Subcutaneous abdominal adipose tissue (tissue), 5 donors: ENCODE data around the gene YJEFN3.

Experiments
- H3K27ac ChIP-seq: one replicate; pipeline ENCODE4 v1.7.0; 2013; ENCODE audit warnings: low read depth, mild to moderate bottlenecking, inconsistent platforms, low read length, moderate library complexity
- H3K27me3 ChIP-seq, 5 donors: one replicate each; pipeline ENCODE4 v1.7.0; 2013; ENCODE audit warnings: low read length in 5 of 5, inconsistent platforms in 1 of 5; ENCODE audit not compliant: control insufficient read depth in 5 of 5, insufficient read depth in 4 of 5
- H3K36me3 ChIP-seq, 5 donors: one replicate each; pipeline ENCODE4 v1.7.0; 2013; ENCODE audit warnings: low read length in 5 of 5; ENCODE audit not compliant: control insufficient read depth in 5 of 5, insufficient read depth in 5 of 5
- H3K4me1 ChIP-seq, 5 donors: one replicate each; pipeline ENCODE4 v1.7.0; 2013; ENCODE audit warnings: low read length in 5 of 5, mild to moderate bottlenecking in 3 of 5, moderate library complexity in 1 of 5; ENCODE audit not compliant: control insufficient read depth in 5 of 5, insufficient read depth in 5 of 5
- H3K4me3 ChIP-seq, 5 donors: one replicate each; pipeline ENCODE4 v1.7.0; 2013; ENCODE audit warnings: low read length in 5 of 5, low read depth in 1 of 5
- H3K9ac ChIP-seq, 5 donors: one replicate each; pipeline ENCODE4 v1.7.0; 2013; ENCODE audit warnings: low read length in 5 of 5, mild to moderate bottlenecking in 4 of 5, moderate library complexity in 3 of 5
- H3K9me3 ChIP-seq, 5 donors: one replicate each; pipeline ENCODE4 v1.7.0; 2013; ENCODE audit warnings: low read length in 5 of 5; ENCODE audit not compliant: control insufficient read depth in 5 of 5
- donor health status: healthy.
- donor health status: healthy.
- donor health status: healthy.
- donor health status: healthy.
- donor health status: healthy.

The YJEFN3 gene

GRCh38 chr19:19567391-19567790, 38.7 kb downstream of the YJEFN3 start:
- no peaks in the 10 kb centered on the region for H3K4me1 ChIP-seq
- H3K4me3 ChIP-seq = no peak overlapping the region
- H3K36me3 ChIP-seq = peaks cover 0 to 7% (median 0%) of the 10 kb centered on the region in 5 donors

GRCh38 chr19:19568802-19569756, 40.4 kb downstream of the YJEFN3 start:
- Histone ChIP-seq H3K9me3 (no peaks in the 10 kb centered on the region), H3K9ac (no peak overlapping the region), H3K27ac (no peak overlapping the region), H3K36me3 (peaks cover 0 to 7% (median 0%) of the 10 kb centered on the region in 5 donors), H3K27me3 (no peaks in the 10 kb centered on the region), H3K4me1 (no peaks in the 10 kb centered on the region), H3K4me3 (no peak overlapping the region)

More at GRCh38 chr19:19567391-19567790, 38.7 kb downstream of the YJEFN3 start:
- Histone ChIP-seq H3K9me3 (no peaks in the 10 kb centered on the region), H3K27ac (no peak overlapping the region), H3K27me3 (peaks cover 0 to 2% (median 0%) of the 10 kb centered on the region in 5 donors), H3K9ac (no peak overlapping the region)

- Histone ChIP-seq H3K36me3 (peaks cover 0 to 7% (median 0%) of the 10 kb centered on the region in 5 donors), H3K27me3 (no peaks in the 10 kb centered on the region), H3K4me1 (no peaks in the 10 kb centered on the region), H3K27ac (no peak overlapping the region), H3K4me3 (no peak overlapping the region), H3K9ac (no peak overlapping the region), H3K9me3 (no peaks in the 10 kb centered on the region)
These were observed 41.9 kb downstream of the YJEFN3 start for GRCh38 chr19:19570571-19570970.

GRCh38 chr19:19571071-19571786, 42.5 kb downstream of the YJEFN3 start:
- no peak overlapping the region for H3K9ac ChIP-seq
- peaks cover 0 to 7% (median 0%) of the 10 kb centered on the region in 5 donors for H3K36me3 ChIP-seq
- H3K4me1 ChIP-seq = no peaks in the 10 kb centered on the region
- H3K27ac ChIP-seq = no peak overlapping the region
- H3K9me3 ChIP-seq = no peaks in the 10 kb centered on the region
- H3K4me3 ChIP-seq = no peak overlapping the region
- H3K27me3 ChIP-seq = no peaks in the 10 kb centered on the region

- Histone ChIP-seq H3K9ac (no peak overlapping the region), H3K4me3 (no peak overlapping the region), H3K9me3 (no peaks in the 10 kb centered on the region), H3K27ac (no peak overlapping the region), H3K36me3 (peaks cover 0 to under 1% (median 0%) of the 10 kb centered on the region in 5 donors), H3K4me1 (no peaks in the 10 kb centered on the region), H3K27me3 (no peaks in the 10 kb centered on the region)
These were observed 46.7 kb downstream of the YJEFN3 start for GRCh38 chr19:19575411-19575810.

- Histone ChIP-seq H3K9ac (no peak overlapping the region), H3K9me3 (no peaks in the 10 kb centered on the region), H3K4me1 (no peaks in the 10 kb centered on the region), H3K27me3 (no peaks in the 10 kb centered on the region), H3K36me3 (no peaks in the 10 kb centered on the region), H3K4me3 (no peak overlapping the region), H3K27ac (no peak overlapping the region)
These were observed 49.5 kb downstream of the YJEFN3 start for GRCh38 chr19:19578252-19578651.

- Histone ChIP-seq H3K4me1 (no peaks in the 10 kb centered on the region), H3K27me3 (no peaks in the 10 kb centered on the region), H3K9me3 (no peaks in the 10 kb centered on the region), H3K27ac (no peak overlapping the region), H3K4me3 (no peak overlapping the region), H3K36me3 (no peaks in the 10 kb centered on the region), H3K9ac (no peak overlapping the region)
These were observed 51.0 kb downstream of the YJEFN3 start for GRCh38 chr19:19579533-19580361.

GRCh38 chr19:19580418-19580817, 51.7 kb downstream of the YJEFN3 start:
- H3K4me3 ChIP-seq = no peak overlapping the region
- H3K4me1 ChIP-seq = no peaks in the 10 kb centered on the region
- H3K27me3 ChIP-seq = no peaks in the 10 kb centered on the region
- no peaks in the 10 kb centered on the region for H3K36me3 ChIP-seq
- no peaks in the 10 kb centered on the region for H3K9me3 ChIP-seq
- H3K27ac ChIP-seq = no peak overlapping the region
- H3K9ac ChIP-seq = no peak overlapping the region

GRCh38 chr19:19581391-19581790, 52.7 kb downstream of the YJEFN3 start:
- Histone ChIP-seq H3K36me3 (no peaks in the 10 kb centered on the region), H3K9me3 (no peaks in the 10 kb centered on the region), H3K27ac (no peak overlapping the region), H3K9ac (no peak overlapping the region), H3K27me3 (no peaks in the 10 kb centered on the region), H3K4me3 (no peak overlapping the region), H3K4me1 (no peaks in the 10 kb centered on the region)
